ENCODE measurements around the gene OR13C9. TPM values are rescaled to one million over a fixed set of nuclear protein-coding genes. Genes with fewer than 3 reads are reported as not detected.
"Not testable (repeated sequence)": the region's sequence is repeated elsewhere in the genome, so short reads cannot be mapped to it uniquely, and the experiment has no call there.

Gene OR13C9
- polyA plus RNA-seq (ENCODE audit: insufficient read depth in 1 of 5, insufficient read length in 5 of 5, low replicate concordance in 1 of 5), result not detected
- long read RNA-seq, donor 1, result 0 reads
- long read RNA-seq, donor 2, result 0 reads
- long read RNA-seq, donor 3, result 0 reads
- long read RNA-seq, donor 4, result 0 reads
- long read RNA-seq, donor 5, result 0 reads
- long read RNA-seq, donor 6, result 0 reads
- long read RNA-seq, donor 7, result 0 reads
- long read RNA-seq, donor 8, result 0 reads

DNA sequence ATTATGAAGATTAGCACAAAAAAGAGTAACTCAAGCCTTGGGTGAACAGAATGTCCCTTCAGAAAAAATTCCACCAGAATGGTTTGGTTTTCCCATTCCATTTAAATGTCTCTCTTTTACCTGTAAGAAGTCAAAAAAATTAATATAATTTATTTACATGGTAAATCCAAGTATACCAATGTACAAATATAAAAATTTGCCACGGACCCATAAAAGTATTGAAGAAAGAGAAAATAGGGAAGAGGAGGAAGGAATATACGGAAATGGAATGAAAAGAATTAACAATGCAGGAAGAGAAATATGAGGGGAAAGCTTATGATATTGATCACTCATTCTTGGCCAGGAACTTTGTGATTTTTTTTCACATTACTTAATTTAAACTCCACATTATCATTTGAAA, at the start of gene OR13C9:
TSS of gene OR13C9 (minus strand) at position 101 of the 400 bp plus-strand sequence. CDS start at position 101, 0 bp downstream.
- DNase-seq, result no peak

- no peak for DNase-seq
Observed at GRCh38 chr9:104658496-104659195, 40.6 kb upstream of the OR13C9 start.

DNA sequence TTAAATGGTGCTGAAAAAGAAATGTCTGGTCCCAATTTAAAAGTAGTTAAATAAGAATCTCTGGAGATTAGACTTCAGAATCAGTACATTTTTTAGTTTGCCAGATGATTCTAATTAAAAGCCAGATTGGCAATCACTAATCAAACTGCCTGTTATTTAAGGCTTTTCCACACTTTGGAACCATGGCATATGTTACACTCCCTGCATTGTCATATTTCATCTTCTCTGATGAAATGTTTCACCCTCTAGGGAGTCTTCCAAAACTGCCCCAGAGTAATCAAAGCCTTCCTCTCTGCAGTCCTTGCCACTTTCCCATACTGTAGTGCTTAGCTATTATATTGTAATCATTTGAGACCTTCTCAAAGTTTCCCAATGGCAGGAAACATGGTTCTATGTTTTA, 17.5 kb upstream of the OR13C9 start:
- DNase-seq, result no peak

GRCh38 chr9:104633976-104634520, 16.0 kb upstream of the OR13C9 start:
- no peak for DNase-seq

DNA sequence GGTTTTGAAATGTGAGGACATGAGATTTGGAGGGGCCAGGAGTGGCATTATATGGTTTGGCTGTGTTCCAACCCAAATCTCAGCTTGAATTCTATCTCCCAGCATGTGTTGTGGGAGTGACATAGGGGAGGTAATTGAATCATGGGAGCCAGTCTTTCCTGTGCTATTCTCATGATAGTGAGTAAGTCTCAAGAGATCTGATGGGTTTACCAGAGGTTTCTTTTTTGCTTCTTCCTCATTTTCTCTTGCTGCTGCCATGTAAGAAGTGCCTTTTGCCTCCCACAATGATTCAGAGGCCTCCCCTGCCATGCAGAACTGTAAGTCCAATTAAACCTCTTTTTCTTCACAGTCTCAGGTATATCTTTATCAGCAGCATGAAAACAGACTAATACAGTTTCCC, 8.0 kb upstream of the OR13C9 start:
- not testable (repeated sequence) for DNase-seq

DNA sequence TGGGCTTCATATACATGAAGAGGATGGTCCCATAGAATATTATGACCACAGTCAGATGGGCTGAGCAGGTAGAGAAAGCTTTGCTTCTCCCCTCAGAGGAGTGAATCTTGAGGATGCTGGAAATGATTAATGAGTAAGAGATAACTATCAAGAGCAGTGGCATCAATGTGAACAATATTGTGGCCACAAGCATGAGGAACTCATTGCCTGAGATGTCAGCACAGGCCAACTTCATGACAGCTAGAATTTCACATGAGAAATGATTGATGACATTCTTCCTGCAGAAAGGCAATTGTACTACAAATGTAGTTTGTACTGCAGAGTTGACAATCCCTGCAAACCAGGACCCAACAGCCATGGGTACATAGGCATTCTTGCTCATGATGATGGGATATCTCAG, 586 bp downstream of the OR13C9 start:
- DNase-seq, result no peak

- DNase-seq, result no peak
Observed at GRCh38 chr9:104611213-104611612, 6.8 kb downstream of the OR13C9 start.

DNA sequence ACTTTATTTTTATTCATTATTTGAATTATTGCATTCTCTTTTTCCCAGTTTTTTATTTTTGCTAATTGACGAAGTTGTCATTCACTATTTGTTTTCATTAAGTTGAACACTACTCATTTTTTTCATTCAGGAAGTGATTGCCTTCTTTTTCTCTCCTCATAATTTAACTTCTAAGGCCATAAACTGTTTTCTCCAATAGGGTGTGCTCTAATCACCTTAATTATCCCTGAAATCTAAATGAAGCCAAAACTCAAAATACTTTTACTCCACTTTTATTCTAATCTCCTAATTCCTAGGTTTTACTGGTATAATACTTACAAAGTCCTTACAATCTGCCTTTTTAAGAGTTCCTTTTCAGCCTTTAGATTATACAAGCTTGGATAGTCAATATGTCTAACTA, 9.7 kb downstream of the OR13C9 start:
- no peak for DNase-seq

- no peak for DNase-seq
Observed at GRCh38 chr9:104606152-104606551, 11.9 kb downstream of the OR13C9 start.

GRCh38 chr9:104605527-104605926, 12.5 kb downstream of the OR13C9 start, which contains the start of gene OR13C2:
Gene OR13C2 (minus strand): TSS chr9:104605627. CDS start chr9:104605627, 0 bp downstream.
- not testable (repeated sequence) for DNase-seq

DNA sequence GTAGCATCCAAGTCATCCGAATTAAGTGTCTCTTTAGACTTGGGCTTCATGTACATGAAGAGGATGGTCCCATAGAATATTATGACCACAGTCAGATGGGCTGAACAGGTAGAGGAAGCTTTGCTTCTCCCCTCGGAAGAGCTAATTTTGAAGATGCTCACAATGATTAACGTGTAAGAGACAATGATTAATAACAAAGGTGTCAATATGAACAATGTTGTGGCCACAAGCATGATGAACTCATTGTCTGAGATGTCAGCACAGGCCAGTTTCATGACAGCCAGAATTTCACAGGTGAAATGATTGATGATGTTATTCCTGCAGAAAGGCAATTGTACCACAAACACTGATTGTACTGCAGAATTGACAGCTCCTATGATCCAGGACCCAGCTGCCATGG, 13.2 kb downstream of the OR13C9 start:
- DNase-seq, result no peak

- not testable (repeated sequence) for DNase-seq
Observed at GRCh38 chr9:104599313-104599712, 18.7 kb downstream of the OR13C9 start, which contains the start of gene OR13C5. Gene OR13C5 (minus strand): TSS chr9:104599413. CDS start chr9:104599413, 0 bp downstream.

DNA sequence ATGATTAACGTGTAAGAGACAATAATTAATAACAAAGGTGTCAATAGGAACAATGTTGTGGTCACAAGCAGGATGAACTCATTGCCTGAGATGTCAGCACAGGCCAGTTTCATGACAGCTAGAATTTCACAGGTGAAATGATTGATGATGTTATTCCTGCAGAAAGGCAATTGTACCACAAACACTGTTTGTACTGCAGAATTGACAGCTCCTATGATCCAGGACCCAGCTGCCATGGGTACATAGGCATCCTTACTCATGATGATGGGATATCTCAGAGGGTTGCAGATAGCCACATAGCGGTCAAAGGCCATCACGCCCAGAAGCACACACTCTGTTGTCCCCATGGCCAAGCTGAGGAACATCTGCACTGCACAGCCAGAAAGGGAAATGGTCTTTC, 19.3 kb downstream of the OR13C9 start:
- not testable (repeated sequence) for DNase-seq

DNA sequence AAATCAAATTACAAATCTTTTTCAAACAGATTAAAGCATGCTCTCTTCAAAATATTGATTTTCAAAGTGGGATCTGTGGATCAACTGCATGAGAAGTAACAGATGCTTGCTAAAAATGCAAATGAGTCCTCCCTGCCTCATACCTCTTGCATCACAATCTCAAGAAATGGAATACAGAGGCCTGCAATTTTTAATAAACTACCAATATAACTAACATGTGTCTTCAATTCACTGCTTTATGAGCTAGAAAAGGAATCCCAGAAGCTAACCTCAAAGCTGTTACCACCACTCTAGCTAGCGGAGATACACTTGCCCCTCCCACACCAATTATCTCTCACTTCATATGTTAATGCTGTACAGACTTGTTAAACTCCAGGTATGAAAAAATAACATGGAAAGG, 28.4 kb downstream of the OR13C9 start:
- no peak for DNase-seq

- peak; percentile 2 to 22 for DNase-seq
Observed at GRCh38 chr9:104586496-104587180, 31.4 kb downstream of the OR13C9 start.

- no peak for DNase-seq
Observed at GRCh38 chr9:104580562-104580961, 37.4 kb downstream of the OR13C9 start.

- no peak for DNase-seq
Observed at GRCh38 chr9:104577263-104577662, 40.7 kb downstream of the OR13C9 start.

DNA sequence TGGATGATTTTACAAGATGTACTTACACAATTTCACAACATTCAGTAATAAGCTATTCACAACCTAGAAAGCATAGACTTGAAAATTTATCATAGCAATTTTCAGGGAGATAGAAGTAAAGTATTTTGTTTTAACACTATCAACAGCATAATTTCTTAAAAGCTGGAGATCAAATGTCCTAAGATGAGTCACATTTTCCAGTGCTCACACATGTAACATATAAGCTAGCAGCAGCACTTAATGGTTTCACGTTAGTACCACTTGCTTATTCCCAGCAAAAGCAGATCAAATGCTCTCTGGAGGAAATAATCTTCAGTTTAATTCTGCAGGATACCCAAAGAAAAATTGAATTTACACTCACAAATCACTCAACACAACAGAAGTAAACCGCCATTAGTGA, 42.5 kb downstream of the OR13C9 start:
- DNase-seq, result no peak

- DNase-seq, result no peak
Observed at GRCh38 chr9:104572612-104573011, 45.4 kb downstream of the OR13C9 start.

DNA sequence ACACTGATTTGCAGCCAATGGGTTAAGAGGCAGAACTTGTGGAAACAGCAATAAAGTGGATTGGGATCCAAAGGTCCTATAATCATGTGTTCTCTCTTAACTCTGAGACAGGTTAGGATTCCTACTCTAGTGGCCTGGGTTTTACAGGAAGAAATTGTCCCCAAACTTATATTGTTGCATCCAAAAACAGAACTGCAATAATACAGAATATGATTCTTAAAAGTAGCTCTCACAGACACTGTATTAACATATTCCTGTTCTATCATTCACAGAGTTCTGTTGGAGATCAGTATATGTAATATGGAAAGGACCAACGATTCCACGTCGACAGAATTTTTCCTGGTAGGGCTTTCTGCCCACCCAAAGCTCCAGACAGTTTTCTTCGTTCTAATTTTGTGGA, 49.1 kb downstream of the OR13C9 start, which contains the start of gene OR13C8:
TSS of gene OR13C8 (plus strand) at position 301 of the 400 bp plus-strand sequence. CDS start at position 301, 0 bp downstream.
- no peak for DNase-seq
